MCF 10A (cell line): Measurements from ENCODE around the gene NFATC2IP. TPM values are rescaled to one million over a fixed set of nuclear protein-coding genes. Genes with fewer than 3 reads are reported as not detected.

Source experiments
- BruUV-seq: library from RNA; stranded (reverse); fragments of 400-500 nt; replicated peaks from 2 replicates; lab custom pipeline; 2021; lab: Mats Ljungman, UMichigan
- CTCF ChIA-PET: fragments of 300-600 bp; sonication (Branson Sonifier 250); formaldehyde crosslinking; extraction: SDS; loops from one replicate; lab custom pipeline; 2021; ENCODE audit warnings: antibody characterized with exemption, inconsistent platforms; lab: Yijun Ruan, JAX
- POLR2A ChIA-PET: fragments of 300-600, 350-650 bp; sonication (Branson Sonifier 250); formaldehyde crosslinking; extraction: SDS; loops from one replicate; lab custom pipeline; 2020; ENCODE audit warnings: antibody characterized with exemption, inconsistent platforms; lab: Yijun Ruan, JAX
- DNase-seq: peaks from one replicate; pipeline ENCODE4 v3.0.0-alpha.2; 2018; ENCODE audit not compliant: unreplicated experiment
- H3K27ac Mint-ChIP-seq: one replicate; pipeline ENCODE4 v1.8.0; 2022; ENCODE audit warnings: mild to moderate bottlenecking, low read depth, mixed read lengths; ENCODE audit not compliant: unreplicated experiment
- H3K27me3 Mint-ChIP-seq: one replicate; pipeline ENCODE4 v1.8.0; 2022; ENCODE audit warnings: mixed read lengths; ENCODE audit not compliant: insufficient read depth, unreplicated experiment
- H3K36me3 Mint-ChIP-seq: one replicate; pipeline ENCODE4 v1.8.0; 2022; ENCODE audit warnings: mild to moderate bottlenecking, moderate library complexity, mixed read lengths; ENCODE audit not compliant: insufficient read depth, unreplicated experiment
- H3K4me1 Mint-ChIP-seq: one replicate; pipeline ENCODE4 v1.8.0; 2022; ENCODE audit warnings: mixed read lengths; ENCODE audit not compliant: insufficient read depth, unreplicated experiment
- H3K4me3 Mint-ChIP-seq: one replicate; pipeline ENCODE4 v1.8.0; 2022; ENCODE audit warnings: mild to moderate bottlenecking, moderate library complexity, mixed read lengths; ENCODE audit not compliant: unreplicated experiment
- H3K9me3 Mint-ChIP-seq: one replicate; pipeline ENCODE4 v1.8.0; 2022; ENCODE audit warnings: mixed read lengths; ENCODE audit not compliant: unreplicated experiment
- CTCF ChIP-seq: fragments of 200-600 bp; IDR thresholded peaks from one replicate; pipeline ENCODE4 v1.8.0; 2022; ENCODE audit warnings: antibody characterized with exemption, mild to moderate bottlenecking; ENCODE audit not compliant: unreplicated experiment
- intact Hi-C: fragments of 100-400 bp; cut with micrococcal nuclease; formaldehyde crosslinking; loops from 2 replicates; pipeline ENCODE4 v1.14.1; 2022
- total RNA-seq: library from RNA; stranded (reverse); gene quantifications from 2 replicates; pipeline ENCODE4 v1.2.3, GENCODE V29; 2022

NFATC2IP gene
- total RNA-seq, 1 experiment from 2014 or later, result 39.5 TPM

- intact Hi-C loops, result no loop called here
- Mint-ChIP-seq H3K4me3 (no peak overlapping the region), H3K27me3 (no peaks in the 10 kb centered on the region), H3K9me3 (peaks cover 11% of the 10 kb centered on the region), H3K4me1 (no peaks in the 10 kb centered on the region), H3K27ac (no peak overlapping the region), H3K36me3 (peaks cover 13% of the 10 kb centered on the region)
- no peak for DNase-seq
- CTCF ChIA-PET, result interaction anchor here (1.6 kb wide), 1 partner anchor 8 kb away, joined by 10 read pairs; no protein-coding TSS in a partner anchor
- POLR2A ChIA-PET, result no interaction called here
- no TSS peak for BruUV-seq
- TF ChIP-seq CTCF, result no peak
Observed at GRCh38 chr16:28986046-28986445, 35.3 kb downstream of the NFATC2IP start.

GRCh38 chr16:28986492-28986891 is 35.8 kb downstream of the NFATC2IP start:
- Mint-ChIP-seq H3K4me3 (no peak overlapping the region), H3K27me3 (no peaks in the 10 kb centered on the region), H3K4me1 (no peaks in the 10 kb centered on the region), H3K27ac (no peak overlapping the region), H3K9me3 (peaks cover 11% of the 10 kb centered on the region), H3K36me3 (peaks cover 13% of the 10 kb centered on the region)
- intact Hi-C loops, result no loop called here
- ChIA-PET POLR2A (no interaction called here), CTCF (interaction anchor here (1.6 kb wide), 1 partner anchor 9 kb away, joined by 10 read pairs; no protein-coding TSS in a partner anchor)
- no peak for DNase-seq
- no TSS peak for BruUV-seq
- TF ChIP-seq CTCF, result no peak

GRCh38 chr16:28987170-28987853 is 36.6 kb downstream of the NFATC2IP start:
- no peak overlapping the region for H3K27ac Mint-ChIP-seq
- intact Hi-C loops, result no loop called here
- POLR2A ChIA-PET, result interaction anchor here (0.6 to 1.7 kb wide), 2 partner anchors 14 to 20 kb away, joined by 3 to 4 read pairs; no protein-coding TSS in a partner anchor

More at GRCh38 chr16:28987170-28987853, 36.6 kb downstream of the NFATC2IP start:
- Mint-ChIP-seq H3K4me3 (no peak overlapping the region), H3K4me1 (no peaks in the 10 kb centered on the region), H3K27me3 (no peaks in the 10 kb centered on the region), H3K9me3 (peaks cover 11% of the 10 kb centered on the region), H3K36me3 (peaks cover 13% of the 10 kb centered on the region)
- BruUV-seq, result TSS peak; percentile 24
- CTCF ChIA-PET, result interaction anchor here (1.6 to 3.1 kb wide), 2 partner anchors 9 to 10 kb away, joined by 10 to 20 read pairs; no protein-coding TSS in a partner anchor
- TF ChIP-seq CTCF, result no peak
- DNase-seq, result no peak
